Hepatocyte (in vitro differentiated cells): Measurements from ENCODE around the gene MCF2L.

ENCODE experiments used
- CTCF ChIP-seq: fragments of 200-600 bp; sonication (generic); IDR thresholded peaks from 2 replicates; pipeline ENCODE4 v1.5.1; 2016; ENCODE audit warnings: antibody characterized with exemption, mild to moderate bottlenecking; ENCODE audit not compliant: poor library complexity
- EZH2 ChIP-seq: fragments of 200-600 bp; sonication (generic); IDR thresholded peaks from 2 replicates; pipeline ENCODE4 v1.6.1; 2016; ENCODE audit warnings: antibody characterized with exemption, mild to moderate bottlenecking, borderline replicate concordance

- TF ChIP-seq CTCF (no peak), EZH2 (no peak)
Observed at GRCh38 chr13:113121183-113121927, 152.3 kb downstream of the MCF2L start.
